Prostate gland (tissue), 2 donors: ENCODE measurements around the gene TNNT2.

Experiments
- POLR2AphosphoS5 ChIP-seq: sonication (generic); formaldehyde crosslinking; IDR thresholded peaks from one replicate; pipeline ENCODE4 v1.6.1; 2017; ENCODE audit warnings: antibody characterized with exemption
- TF ChIP-seq, protein P1 (sequence below), 4 experiments: fragments of 200-600 bp in 2 of 4; fragments of 450-650 bp in 2 of 4; sonication (generic) in 2 of 4; IDR thresholded peaks; 1 replicate in 3 of 4; 2 replicates in 1 of 4; pipeline ENCODE4 v1.5.1; 2016 to 2019; ENCODE audit warnings: antibody characterized with exemption in 4 of 4, mild to moderate bottlenecking in 2 of 4, moderate library complexity in 2 of 4

GRCh38 chr1:201348211-201348566, 29.3 kb downstream of the TNNT2 start:
- TF ChIP-seq, protein P1, sequence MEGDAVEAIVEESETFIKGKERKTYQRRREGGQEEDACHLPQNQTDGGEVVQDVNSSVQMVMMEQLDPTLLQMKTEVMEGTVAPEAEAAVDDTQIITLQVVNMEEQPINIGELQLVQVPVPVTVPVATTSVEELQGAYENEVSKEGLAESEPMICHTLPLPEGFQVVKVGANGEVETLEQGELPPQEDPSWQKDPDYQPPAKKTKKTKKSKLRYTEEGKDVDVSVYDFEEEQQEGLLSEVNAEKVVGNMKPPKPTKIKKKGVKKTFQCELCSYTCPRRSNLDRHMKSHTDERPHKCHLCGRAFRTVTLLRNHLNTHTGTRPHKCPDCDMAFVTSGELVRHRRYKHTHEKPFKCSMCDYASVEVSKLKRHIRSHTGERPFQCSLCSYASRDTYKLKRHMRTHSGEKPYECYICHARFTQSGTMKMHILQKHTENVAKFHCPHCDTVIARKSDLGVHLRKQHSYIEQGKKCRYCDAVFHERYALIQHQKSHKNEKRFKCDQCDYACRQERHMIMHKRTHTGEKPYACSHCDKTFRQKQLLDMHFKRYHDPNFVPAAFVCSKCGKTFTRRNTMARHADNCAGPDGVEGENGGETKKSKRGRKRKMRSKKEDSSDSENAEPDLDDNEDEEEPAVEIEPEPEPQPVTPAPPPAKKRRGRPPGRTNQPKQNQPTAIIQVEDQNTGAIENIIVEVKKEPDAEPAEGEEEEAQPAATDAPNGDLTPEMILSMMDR (IDR thresholded peaks at IDR 0.05) = peak in 2 of 4 experiments; percentile 36 to 48
- no peak for TF ChIP-seq POLR2AphosphoS5
